Vagina (tissue), 2 donors: Measurements from ENCODE around the gene TPCN2.

ENCODE experiments used
- CTCF ChIP-seq, 3 experiments: fragments of 450-650 bp in 2 of 3; fragments of 200-600 bp in 1 of 3; sonication (generic) in 1 of 3; IDR thresholded peaks; one replicate each; pipeline ENCODE4 v1.5.1; 2017 to 2019; ENCODE audit warnings: antibody characterized with exemption in 3 of 3, mild to moderate bottlenecking in 2 of 3, moderate library complexity in 2 of 3
- POLR2AphosphoS5 ChIP-seq, 2 donors: sonication (generic); formaldehyde crosslinking; IDR thresholded peaks; one replicate each; pipeline ENCODE4 v1.9.0; 2017; ENCODE audit warnings: antibody characterized with exemption in 2 of 2, mild to moderate bottlenecking in 2 of 2, low read depth in 1 of 2; ENCODE audit not compliant: insufficient read depth in 1 of 2

- no peak for TF ChIP-seq CTCF (IDR thresholded peaks at IDR 0.05)
- no peak for TF ChIP-seq POLR2AphosphoS5 (IDR thresholded peaks at IDR 0.05; ENCODE audit: insufficient read depth in 1 of 2, low read depth in 1 of 2)
Observed at GRCh38 chr11:69030301-69030700, 18.4 kb upstream of the TPCN2 start.
